Ovary (tissue), 9 donors: Measurements from ENCODE around the gene CYLD. TPM values are rescaled to one million over a fixed set of nuclear protein-coding genes. Genes with fewer than 3 reads are reported as not detected.

Experiments
- DNase-seq, 5 donors: peaks; one replicate each; pipeline ENCODE4 v3.0.0-alpha.2; 2019 to 2020
- H3K27ac ChIP-seq, 2 donors: fragments of 200-600 bp; one replicate each; pipeline versions ENCODE4 v1.5.1 to v1.8.0; 2019 to 2022
- H3K27me3 ChIP-seq: fragments of 200-600 bp; one replicate; pipeline ENCODE4 v1.8.0; 2022
- H3K36me3 ChIP-seq: fragments of 200-600 bp; sonication (generic); one replicate; pipeline ENCODE4 v1.5.1; 2019
- H3K4me1 ChIP-seq: one replicate; pipeline ENCODE4 v1.8.1; 2013; ENCODE audit warnings: mild to moderate bottlenecking, moderate library complexity; ENCODE audit not compliant: insufficient read depth
- H3K4me3 ChIP-seq: fragments of 200-600 bp; sonication (generic); one replicate; pipeline ENCODE4 v1.5.1; 2017
- H3K9me3 ChIP-seq, 2 donors: fragments of 200-600 bp in 1 of 2; sonication (generic) in 1 of 2; one replicate each; pipeline versions ENCODE4 v1.5.1 to v1.8.1; 2013 to 2019; ENCODE audit warnings: mild to moderate bottlenecking in 1 of 2, moderate library complexity in 1 of 2
- EP300 ChIP-seq: sonication (generic); formaldehyde crosslinking; IDR thresholded peaks from one replicate; pipeline ENCODE4 v1.6.1; 2017; ENCODE audit warnings: antibody characterized with exemption
- POLR2A ChIP-seq: fragments of 450-650 bp; IDR thresholded peaks from one replicate; pipeline ENCODE4 v1.6.1; 2017; ENCODE audit warnings: antibody characterized with exemption, mild to moderate bottlenecking, moderate library complexity
- WGBS, 3 donors: extraction: QIAGEN DNeasy Blood & Tissue Kit in 1 of 3; methylation state at CpG; one replicate each; pipeline versions ENCODE4 v1.1.5 to v1.1.7; 2013 to 2017; 5-methylcytosine and 5-hydroxymethylcytosine counted together
- intact Hi-C, 4 donors: fragments of 100-400 bp; cut with DNase I; formaldehyde crosslinking; loops; one replicate each; pipeline versions ENCODE4 v1.11.0 to v1.15.1; 2022 to 2023
- polyA plus RNA-seq, 2 donors: library from polyadenylated mRNA; stranded (reverse); fragments of 200-250 nt in 1 of 2; fragments of 350-450 nt in 1 of 2; fragmentation: Illumina TruSeq in 1 of 2; extraction: RNeasy Lipid Tissue Mini Kit (QIAGEN cat#74804) in 1 of 2; gene quantifications; one replicate each; pipeline ENCODE4 v1.2.3, GENCODE V29; 2013 to 2014
- total RNA-seq, 7 donors: library from RNA; depleted of rRNA in 2 of 7; stranded (reverse); fragments of >200 nt in 2 of 7; fragmentation: NEBNext Ultra II Directional in 3 of 7; extraction: Animal tissue kit (Norgen Biotek cat#: 25700) in 3 of 7; gene quantifications; one replicate each; pipeline versions ENCODE4 v1.1.0 to v1.2.4, GENCODE V29; 2016 to 2023
- TF ChIP-seq, protein P1 (sequence below), 3 donors: fragments of 450-650 bp in 2 of 3; fragments of 200-600 bp in 1 of 3; IDR thresholded peaks; one replicate each; pipeline versions ENCODE4 v1.5.1 to v1.8.0; 2016 to 2022; ENCODE audit warnings: antibody characterized with exemption in 3 of 3, mild to moderate bottlenecking in 1 of 3
- donor health status: DM: no; HTN: no; CAD: no; lungs with moderate emphysema.
- donor health status: DM: no; HTN: no; CAD: no.
- donor health status: Bipolar disorder and iron deficiency.
- donor health status: DM: yes; HTN: yes; CAD: no.
- donor health status: DM: no; HTN: no; CAD: no.
- donor health status: DM: yes; HTN: yes; CAD: no.

Gene CYLD
- total and polyA plus RNA-seq, 9 donors: 11.2 to 57.6 (median 38.6) TPM

GRCh38 chr16:50718761-50719400 is 23.0 kb upstream of the CYLD start:
- no peak overlapping the region for H3K4me3 ChIP-seq
- WGBS, 3 donors: 77 to 85% (median 81%) methylated on average over 9 of the region's 9 CpGs
- no peak for TF ChIP-seq POLR2A
- TF ChIP-seq, protein P1, sequence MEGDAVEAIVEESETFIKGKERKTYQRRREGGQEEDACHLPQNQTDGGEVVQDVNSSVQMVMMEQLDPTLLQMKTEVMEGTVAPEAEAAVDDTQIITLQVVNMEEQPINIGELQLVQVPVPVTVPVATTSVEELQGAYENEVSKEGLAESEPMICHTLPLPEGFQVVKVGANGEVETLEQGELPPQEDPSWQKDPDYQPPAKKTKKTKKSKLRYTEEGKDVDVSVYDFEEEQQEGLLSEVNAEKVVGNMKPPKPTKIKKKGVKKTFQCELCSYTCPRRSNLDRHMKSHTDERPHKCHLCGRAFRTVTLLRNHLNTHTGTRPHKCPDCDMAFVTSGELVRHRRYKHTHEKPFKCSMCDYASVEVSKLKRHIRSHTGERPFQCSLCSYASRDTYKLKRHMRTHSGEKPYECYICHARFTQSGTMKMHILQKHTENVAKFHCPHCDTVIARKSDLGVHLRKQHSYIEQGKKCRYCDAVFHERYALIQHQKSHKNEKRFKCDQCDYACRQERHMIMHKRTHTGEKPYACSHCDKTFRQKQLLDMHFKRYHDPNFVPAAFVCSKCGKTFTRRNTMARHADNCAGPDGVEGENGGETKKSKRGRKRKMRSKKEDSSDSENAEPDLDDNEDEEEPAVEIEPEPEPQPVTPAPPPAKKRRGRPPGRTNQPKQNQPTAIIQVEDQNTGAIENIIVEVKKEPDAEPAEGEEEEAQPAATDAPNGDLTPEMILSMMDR (IDR thresholded peaks at IDR 0.05): no peak
- no peak for TF ChIP-seq EP300
- no peaks in the 10 kb centered on the region for H3K9me3 ChIP-seq
- H3K27ac ChIP-seq: no peak overlapping the region
- H3K27me3 ChIP-seq: no peaks in the 10 kb centered on the region
- peaks cover 2% of the 10 kb centered on the region for H3K4me1 ChIP-seq
- no peak for DNase-seq
- no peaks in the 10 kb centered on the region for H3K36me3 ChIP-seq
- intact Hi-C loops: no loop called here

GRCh38 chr16:50719401-50720337 is 22.2 kb upstream of the CYLD start:
- 79 to 82% (median 80%) methylated on average over 20 of the region's 20 CpGs for WGBS, 3 donors
- Histone ChIP-seq H3K36me3 (no peaks in the 10 kb centered on the region), H3K9me3 (no peaks in the 10 kb centered on the region), H3K4me3 (no peak overlapping the region), H3K27me3 (no peaks in the 10 kb centered on the region), H3K4me1 (peaks cover 2% of the 10 kb centered on the region), H3K27ac (no peak overlapping the region)
- no peak for TF ChIP-seq EP300
- no peak for TF ChIP-seq POLR2A
- TF ChIP-seq, protein P1 (IDR thresholded peaks at IDR 0.05): no peak
- intact Hi-C loops: no loop called here
- no peak for DNase-seq

DNA sequence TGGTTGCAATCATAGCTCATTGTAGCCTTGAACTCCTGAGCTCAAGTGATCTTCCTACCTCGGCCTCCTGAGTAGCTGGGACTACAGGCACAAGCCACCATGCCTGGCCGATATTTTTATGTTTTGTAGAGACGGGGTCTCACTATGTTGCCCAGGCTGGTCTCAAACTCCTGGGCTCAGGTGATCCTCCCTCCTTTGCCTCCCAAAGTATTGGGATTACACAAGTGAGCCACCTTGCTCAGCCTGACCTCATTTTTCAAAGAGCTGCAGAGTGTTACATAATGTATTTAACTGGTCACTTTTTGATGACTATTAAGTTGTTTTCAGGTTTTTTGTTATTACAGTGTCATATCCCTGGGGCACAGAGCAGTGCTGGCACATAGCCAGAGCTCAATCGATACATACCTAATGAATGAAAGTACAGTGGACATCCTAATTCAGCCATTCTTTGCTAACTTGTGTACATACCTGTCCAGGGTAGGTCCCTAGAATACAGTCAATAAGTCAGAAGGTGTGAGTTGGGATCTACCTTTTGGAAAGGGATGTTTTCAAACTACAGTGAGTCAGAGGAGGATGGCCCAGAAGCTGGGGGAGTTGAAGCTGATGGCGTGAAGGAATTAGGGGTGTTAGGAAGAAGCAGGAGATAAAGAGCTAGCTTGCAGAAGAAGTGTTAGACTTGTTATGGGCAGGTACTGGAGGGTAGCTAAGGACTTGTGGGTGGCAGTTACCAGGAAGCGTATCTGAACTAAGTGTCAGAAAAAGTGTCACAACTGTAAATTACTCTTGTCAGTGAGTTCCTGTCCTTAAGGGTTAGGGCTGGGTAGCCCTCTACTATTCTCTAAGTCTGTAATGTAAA is 20.1 kb upstream of the CYLD start:
- no peak for DNase-seq
- TF ChIP-seq POLR2A (no peak), EP300 (no peak)
- TF ChIP-seq, protein P1 (IDR thresholded peaks at IDR 0.05): no peak
- Histone ChIP-seq H3K9me3 (no peaks in the 10 kb centered on the region), H3K27ac (no peak overlapping the region), H3K4me3 (no peak overlapping the region), H3K27me3 (no peaks in the 10 kb centered on the region), H3K36me3 (no peaks in the 10 kb centered on the region), H3K4me1 (no peaks in the 10 kb centered on the region)
- intact Hi-C loops: no loop called here
- 84 to 90% (median 85%) methylated on average over 6 of the region's 6 CpGs for WGBS, 3 donors

- DNase-seq: no peak
- Histone ChIP-seq H3K27ac (no peak overlapping the region), H3K27me3 (no peaks in the 10 kb centered on the region), H3K4me1 (no peaks in the 10 kb centered on the region), H3K4me3 (no peak overlapping the region), H3K36me3 (no peaks in the 10 kb centered on the region), H3K9me3 (no peaks in the 10 kb centered on the region)
- TF ChIP-seq, protein P1 (IDR thresholded peaks at IDR 0.05): no peak
- TF ChIP-seq EP300 (no peak), POLR2A (no peak)
- WGBS, 3 donors: 94 to 100% (median 94%) methylated on average over 1 of the region's 1 CpG
- intact Hi-C loops: no loop called here
Measured at GRCh38 chr16:50722405-50722737, 19.5 kb upstream of the CYLD start.
